GM12878 (cell line): Measurements from ENCODE around the gene SLC24A4. TPM values are rescaled to one million over a fixed set of nuclear protein-coding genes. Genes with fewer than 3 reads are reported as not detected.

ENCODE experiments used
- ATAC-seq: fragments of 200-7000 bp; cut with Tn5 transposase; 3 replicates; pipeline ENCODE4 v1.9.1; 2020; ENCODE audit warnings: mild to moderate bottlenecking, moderate library complexity
- BruUV-seq: library from RNA; stranded (reverse); fragments of 400-500 nt; replicated peaks from 2 replicates; lab custom pipeline; 2021; lab: Mats Ljungman, UMichigan
- CTCF ChIA-PET: fragments of 300-600 bp; sonication (Branson Sonifier 250); formaldehyde crosslinking; extraction: SDS; loops from one replicate; lab custom pipeline; 2021; ENCODE audit warnings: inconsistent platforms; lab: Yijun Ruan, JAX
- POLR2A ChIA-PET: fragments of 350-600 bp; formaldehyde crosslinking; extraction: SDS; loops from one replicate; lab custom pipeline; 2021; ENCODE audit warnings: inconsistent platforms; lab: Charles Lee
- RAD21 ChIA-PET: fragments of 300-600 bp; sonication (Branson Sonifier 250); formaldehyde crosslinking; loops from one replicate; lab custom pipeline; 2023; ENCODE audit warnings: antibody characterized with exemption; ENCODE audit not compliant: unreplicated experiment; lab: Charles Lee
- SMC1A ChIA-PET: fragments of 300-600 bp; sonication (Branson Sonifier 250); formaldehyde crosslinking; loops from one replicate; lab custom pipeline; 2023; ENCODE audit not compliant: unreplicated experiment, uncharacterized antibody; lab: Charles Lee
- DNase-seq: peaks from one replicate; pipeline ENCODE4 v3.0.0-alpha.2; 2011; ENCODE audit warnings: low read depth, low spot score
- FAIRE-seq: peaks from 3 replicates; lab custom pipeline; 2011; peaks lifted over from hg19 to GRCh38; lab: Jason Lieb, UNC
- H2AFZ ChIP-seq: 2 replicates; pipeline ENCODE4 v1.6.0; 2011; ENCODE audit warnings: low read depth, low read length, control low read depth; ENCODE audit not compliant: control insufficient read depth
- H3K27ac ChIP-seq: 2 replicates; pipeline ENCODE4 v1.5.1; 2011; ENCODE audit warnings: control low read depth; ENCODE audit not compliant: control insufficient read depth, insufficient read depth
- H3K27me3 ChIP-seq, 2 experiments: replicated peaks in 1 of 2; 2 replicates each; pipeline versions ENCODE4 v1.6.0 to v1.6.1; 2011; ENCODE audit warnings: low read length in 1 of 2; ENCODE audit not compliant: control insufficient read depth in 2 of 2, insufficient read depth in 2 of 2
- H3K36me3 ChIP-seq, 2 experiments: 2 replicates each; pipeline ENCODE4 v1.5.1; 2011; ENCODE audit warnings: low read length in 1 of 2; ENCODE audit not compliant: control insufficient read depth in 2 of 2, insufficient read depth in 2 of 2
- H3K4me1 ChIP-seq: 2 replicates; pipeline ENCODE4 v1.6.1; 2011; ENCODE audit warnings: mild to moderate bottlenecking, low read length, moderate library complexity, mixed read lengths; ENCODE audit not compliant: control insufficient read depth, insufficient read depth
- H3K4me2 ChIP-seq: 2 replicates; pipeline ENCODE4 v1.6.0; 2011; ENCODE audit warnings: control low read depth; ENCODE audit not compliant: control insufficient read depth, insufficient read depth
- H3K4me3 ChIP-seq: fragments of 200-600 bp; sonication (generic); 2 replicates; pipeline ENCODE4 v1.5.1; 2016
- H3K79me2 ChIP-seq: 2 replicates; pipeline ENCODE4 v1.6.0; 2011; ENCODE audit warnings: low read length; ENCODE audit not compliant: control insufficient read depth, insufficient read depth
- H3K9ac ChIP-seq: 2 replicates; pipeline ENCODE4 v1.8.0; 2011; ENCODE audit warnings: low read length, control low read depth, mixed read lengths; ENCODE audit not compliant: control insufficient read depth, insufficient read depth
- H3K9me3 ChIP-seq: replicated peaks from 3 replicates; pipeline ENCODE4 v1.5.1; 2011; ENCODE audit warnings: mild to moderate bottlenecking, low read length; ENCODE audit not compliant: control insufficient read depth, insufficient read depth
- H4K20me1 ChIP-seq: 2 replicates; pipeline ENCODE4 v1.6.0; 2011; ENCODE audit not compliant: control insufficient read depth, insufficient read depth
- ETV6 ChIP-seq, 2 experiments: fragments of 450-650 bp in 1 of 2; IDR thresholded peaks in 1 of 2; conservative IDR thresholded peaks in 1 of 2; 2 replicates each; pipeline ENCODE4 v1.6.1; 2014; ENCODE audit warnings: antibody characterized with exemption in 1 of 2, borderline replicate concordance in 1 of 2, low read depth in 1 of 2, mild to moderate bottlenecking in 1 of 2, moderate library complexity in 1 of 2
- FOS ChIP-seq: IDR thresholded peaks from 3 replicates; pipeline ENCODE4 v1.6.1; 2011; ENCODE audit warnings: borderline replicate concordance; ENCODE audit not compliant: insufficient read length; ENCODE audit errors: extremely low read depth
- KDM1A ChIP-seq: fragments of 200-600 bp; sonication (generic); IDR thresholded peaks from 2 replicates; pipeline ENCODE4 v1.6.1; 2016; ENCODE audit warnings: borderline replicate concordance
- NFYB ChIP-seq: IDR thresholded peaks from 2 replicates; pipeline ENCODE4 v1.6.1; 2011; ENCODE audit warnings: low read depth, mild to moderate bottlenecking, low read length, improper control_type of control experiment, moderate library complexity; ENCODE audit not compliant: insufficient read depth
- PAX5 ChIP-seq: IDR thresholded peaks from 2 replicates; pipeline ENCODE4 v1.6.1; 2011; ENCODE audit warnings: low read depth, low read length, borderline replicate concordance
- RAD51 ChIP-seq: fragments of 450-650 bp; IDR thresholded peaks from 2 replicates; pipeline ENCODE4 v1.6.1; 2016; ENCODE audit warnings: moderate library complexity, mild to moderate bottlenecking, inconsistent platforms
- TBL1XR1 ChIP-seq: IDR thresholded peaks from 2 replicates; pipeline ENCODE4 v1.6.1; 2012; ENCODE audit warnings: low read depth, low read length, improper control_type of control experiment
- WRNIP1 ChIP-seq: IDR thresholded peaks from 2 replicates; pipeline ENCODE4 v1.6.1; 2011; ENCODE audit warnings: low read depth, low read length, improper control_type of control experiment, borderline replicate concordance
- WGBS: methylation state at CpG from one replicate; pipeline ENCODE4 v1.1.6; 2016; ENCODE audit warnings: low lambda C conversion rate; ENCODE audit not compliant: insufficient replicate concordance, insufficient coverage; ENCODE audit errors: missing lambda C conversion rate; 5-methylcytosine and 5-hydroxymethylcytosine counted together
- in situ Hi-C: fragments of 300-500 bp; cut with MboI; formaldehyde crosslinking; loops from 9 replicates; pipeline ENCODE4 v1.14.3; 2018; ENCODE audit warnings: mixed read lengths
- intact Hi-C: fragments of 100-400 bp; cut with micrococcal nuclease; formaldehyde crosslinking; loops from one replicate; pipeline ENCODE4 v1.14.2; 2022; ENCODE audit not compliant: unreplicated experiment
- polyA plus RNA-seq, 11 experiments: library from polyadenylated mRNA; depleted of rRNA in 4 of 11; unstranded in 6 of 11; stranded (reverse) in 5 of 11; fragments of >200 nt; fragmentation: Nextera tagmentation in 4 of 11; fragmentation: Illumina TruSeq in 1 of 11; extraction: Ambion mirVana in 4 of 11; extraction: Trizol in 1 of 11; gene quantifications; 1 replicate in 1 of 11; 2 replicates in 10 of 11; pipeline versions ENCODE4 v1.2.1 to v1.2.3, GENCODE V29; 2011 to 2016; ENCODE audit warnings: inconsistent platforms in 2 of 11, missing spikeins in 2 of 11, low read depth in 1 of 11
- total RNA-seq, 4 experiments: library from RNA; depleted of rRNA in 3 of 4; stranded (reverse); fragments of >200 nt in 3 of 4; fragmentation: Illumina TruSeq in 1 of 4; extraction: Trizol in 1 of 4; gene quantifications; 2 replicates each; pipeline versions ENCODE4 v1.2.1 to v1.2.3, GENCODE V29; 2013 to 2021
- TF ChIP-seq, protein P1 (sequence below): fragments of 450-650 bp; IDR thresholded peaks from 2 replicates; pipeline ENCODE4 v1.6.1; 2017; ENCODE audit warnings: mild to moderate bottlenecking
- TF ChIP-seq, protein P2 (sequence below): fragments of 450-650 bp; formaldehyde crosslinking; IDR thresholded peaks from 2 replicates; pipeline ENCODE4 v1.5.0; 2022; ENCODE audit warnings: mild to moderate bottlenecking, missing genetic modification characterization

Gene SLC24A4
- total and polyA plus RNA-seq, 10 of the 15 experiments (the other 5 are each of a cell fraction or from before 2014, with no cell fraction given), result under 0.01 to 0.46 (median 0.04) TPM; not detected in 5

DNA sequence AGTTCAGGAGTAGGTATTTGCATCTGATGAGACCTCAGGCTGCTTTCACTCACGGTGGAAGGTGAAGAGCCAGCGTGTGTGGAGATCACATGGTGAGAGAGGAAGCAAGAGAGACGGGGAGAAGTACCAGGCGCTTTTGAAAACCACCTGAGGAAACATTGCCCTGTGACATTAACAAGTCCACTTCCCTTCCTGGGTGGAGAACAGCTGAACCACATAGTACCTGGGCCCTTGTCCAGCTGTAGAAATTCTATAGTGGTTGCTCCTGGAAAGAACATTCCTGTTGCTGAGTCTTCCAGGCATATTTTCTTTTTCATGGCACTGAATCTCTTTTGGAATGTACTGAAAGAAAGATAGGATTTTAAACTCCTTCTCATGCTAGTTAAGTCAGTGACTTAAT, 103.3 kb downstream of the SLC24A4 start:
- no peaks in the 10 kb centered on the region; a peak in 1 of 4 replicates for H3K27me3 ChIP-seq
- H2AFZ ChIP-seq, result no peak overlapping the region
- DNase-seq (no peak), FAIRE-seq (no peak), ATAC-seq (peak; percentile 42; the same call in 1 of the 3 replicates)
- WGBS, result 0% methylated on average over 4 of the region's 4 CpGs
- H3K4me3 ChIP-seq, result no peak overlapping the region
- H3K79me2 ChIP-seq, result no peaks in the 10 kb centered on the region
- ChIA-PET SMC1A (interaction anchor here (0.7 kb wide), 1 partner anchor 208 kb away, joined by 3 read pairs; no protein-coding TSS in a partner anchor), POLR2A (no interaction called here), RAD21 (no interaction called here), CTCF (interaction anchor here (1.2 kb wide), 1 partner anchor 31 kb away, joined by 3 read pairs; no protein-coding TSS in a partner anchor)
- H3K9me3 ChIP-seq, result no peaks in the 10 kb centered on the region; the same call in 2 of the 3 replicates
- in situ Hi-C loops (no loop called here), intact Hi-C loops (no loop called here)
- H3K4me1 ChIP-seq, result no peaks in the 10 kb centered on the region
- H3K4me2 ChIP-seq, result no peak overlapping the region
- H4K20me1 ChIP-seq, result no peaks in the 10 kb centered on the region
- BruUV-seq, result no TSS peak
- no peak overlapping the region for H3K27ac ChIP-seq
- TF ChIP-seq, protein P1, sequence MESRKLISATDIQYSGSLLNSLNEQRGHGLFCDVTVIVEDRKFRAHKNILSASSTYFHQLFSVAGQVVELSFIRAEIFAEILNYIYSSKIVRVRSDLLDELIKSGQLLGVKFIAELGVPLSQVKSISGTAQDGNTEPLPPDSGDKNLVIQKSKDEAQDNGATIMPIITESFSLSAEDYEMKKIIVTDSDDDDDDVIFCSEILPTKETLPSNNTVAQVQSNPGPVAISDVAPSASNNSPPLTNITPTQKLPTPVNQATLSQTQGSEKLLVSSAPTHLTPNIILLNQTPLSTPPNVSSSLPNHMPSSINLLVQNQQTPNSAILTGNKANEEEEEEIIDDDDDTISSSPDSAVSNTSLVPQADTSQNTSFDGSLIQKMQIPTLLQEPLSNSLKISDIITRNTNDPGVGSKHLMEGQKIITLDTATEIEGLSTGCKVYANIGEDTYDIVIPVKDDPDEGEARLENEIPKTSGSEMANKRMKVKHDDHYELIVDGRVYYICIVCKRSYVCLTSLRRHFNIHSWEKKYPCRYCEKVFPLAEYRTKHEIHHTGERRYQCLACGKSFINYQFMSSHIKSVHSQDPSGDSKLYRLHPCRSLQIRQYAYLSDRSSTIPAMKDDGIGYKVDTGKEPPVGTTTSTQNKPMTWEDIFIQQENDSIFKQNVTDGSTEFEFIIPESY, result no peak
- peak; percentile 37 for TF ChIP-seq RAD51
- H3K36me3 ChIP-seq, result no peaks in the 10 kb centered on the region; a peak in 1 of 4 replicates
- H3K9ac ChIP-seq, result no peak overlapping the region

DNA sequence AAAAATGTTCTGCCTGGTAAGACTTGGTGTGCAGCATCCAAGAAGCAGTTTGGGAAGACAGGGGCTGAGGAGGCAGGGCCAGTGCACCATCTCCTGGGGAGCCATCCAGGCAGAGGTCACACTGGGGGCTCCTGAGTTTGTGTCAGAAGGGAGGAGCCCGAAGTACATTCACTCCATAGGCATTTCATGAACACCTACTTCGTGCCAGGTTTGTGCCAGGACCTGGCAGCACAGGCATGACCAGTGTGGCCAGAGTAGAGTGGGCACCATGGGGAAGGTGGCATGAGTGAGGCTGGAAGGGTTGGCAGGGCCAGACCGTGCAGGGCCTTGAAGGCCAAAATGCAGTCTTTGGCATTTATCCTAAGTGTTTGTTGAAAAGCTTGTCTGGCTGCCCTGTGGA, 104.1 kb downstream of the SLC24A4 start:
- Histone ChIP-seq H3K27me3 (no peaks in the 10 kb centered on the region; a peak in 1 of 4 replicates), H3K9ac (no peak overlapping the region), H3K4me3 (no peak overlapping the region), H4K20me1 (no peaks in the 10 kb centered on the region), H3K27ac (no peak overlapping the region), H3K4me1 (no peaks in the 10 kb centered on the region), H3K9me3 (no peaks in the 10 kb centered on the region; the same call in 2 of the 3 replicates), H3K36me3 (no peaks in the 10 kb centered on the region; a peak in 1 of 4 replicates), H3K4me2 (no peak overlapping the region), H3K79me2 (no peaks in the 10 kb centered on the region), H2AFZ (no peak overlapping the region)
- WGBS, result 13% methylated on average over 3 of the region's 3 CpGs
- FAIRE-seq (no peak), DNase-seq (no peak), ATAC-seq (no peak)
- in situ Hi-C loops (no loop called here), intact Hi-C loops (no loop called here)
- ChIA-PET SMC1A (no interaction called here), CTCF (no interaction called here), RAD21 (no interaction called here), POLR2A (no interaction called here)
- no TSS peak for BruUV-seq
- TF ChIP-seq ETV6 (conservative IDR thresholded peaks at IDR 0.05 in 1 of 2, IDR thresholded peaks at IDR 0.05 in 1 of 2; ENCODE audit: borderline replicate concordance in 1 of 2, low read depth in 1 of 2) (no peak), PAX5 (no peak), KDM1A (no peak), NFYB (no peak), TBL1XR1 (no peak), FOS (no peak), WRNIP1 (no peak)
- TF ChIP-seq, protein P2, sequence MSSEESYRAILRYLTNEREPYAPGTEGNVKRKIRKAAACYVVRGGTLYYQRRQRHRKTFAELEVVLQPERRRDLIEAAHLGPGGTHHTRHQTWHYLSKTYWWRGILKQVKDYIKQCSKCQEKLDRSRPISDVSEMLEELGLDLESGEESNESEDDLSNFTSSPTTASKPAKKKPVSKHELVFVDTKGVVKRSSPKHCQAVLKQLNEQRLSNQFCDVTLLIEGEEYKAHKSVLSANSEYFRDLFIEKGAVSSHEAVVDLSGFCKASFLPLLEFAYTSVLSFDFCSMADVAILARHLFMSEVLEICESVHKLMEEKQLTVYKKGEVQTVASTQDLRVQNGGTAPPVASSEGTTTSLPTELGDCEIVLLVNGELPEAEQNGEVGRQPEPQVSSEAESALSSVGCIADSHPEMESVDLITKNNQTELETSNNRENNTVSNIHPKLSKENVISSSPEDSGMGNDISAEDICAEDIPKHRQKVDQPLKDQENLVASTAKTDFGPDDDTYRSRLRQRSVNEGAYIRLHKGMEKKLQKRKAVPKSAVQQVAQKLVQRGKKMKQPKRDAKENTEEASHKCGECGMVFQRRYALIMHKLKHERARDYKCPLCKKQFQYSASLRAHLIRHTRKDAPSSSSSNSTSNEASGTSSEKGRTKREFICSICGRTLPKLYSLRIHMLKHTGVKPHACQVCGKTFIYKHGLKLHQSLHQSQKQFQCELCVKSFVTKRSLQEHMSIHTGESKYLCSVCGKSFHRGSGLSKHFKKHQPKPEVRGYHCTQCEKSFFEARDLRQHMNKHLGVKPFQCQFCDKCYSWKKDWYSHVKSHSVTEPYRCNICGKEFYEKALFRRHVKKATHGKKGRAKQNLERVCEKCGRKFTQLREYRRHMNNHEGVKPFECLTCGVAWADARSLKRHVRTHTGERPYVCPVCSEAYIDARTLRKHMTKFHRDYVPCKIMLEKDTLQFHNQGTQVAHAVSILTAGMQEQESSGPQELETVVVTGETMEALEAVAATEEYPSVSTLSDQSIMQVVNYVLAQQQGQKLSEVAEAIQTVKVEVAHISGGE (CRISPR knock-in tag), result no peak
